ENCODE results near the gene DGKI.

The DGKI gene

DNA sequence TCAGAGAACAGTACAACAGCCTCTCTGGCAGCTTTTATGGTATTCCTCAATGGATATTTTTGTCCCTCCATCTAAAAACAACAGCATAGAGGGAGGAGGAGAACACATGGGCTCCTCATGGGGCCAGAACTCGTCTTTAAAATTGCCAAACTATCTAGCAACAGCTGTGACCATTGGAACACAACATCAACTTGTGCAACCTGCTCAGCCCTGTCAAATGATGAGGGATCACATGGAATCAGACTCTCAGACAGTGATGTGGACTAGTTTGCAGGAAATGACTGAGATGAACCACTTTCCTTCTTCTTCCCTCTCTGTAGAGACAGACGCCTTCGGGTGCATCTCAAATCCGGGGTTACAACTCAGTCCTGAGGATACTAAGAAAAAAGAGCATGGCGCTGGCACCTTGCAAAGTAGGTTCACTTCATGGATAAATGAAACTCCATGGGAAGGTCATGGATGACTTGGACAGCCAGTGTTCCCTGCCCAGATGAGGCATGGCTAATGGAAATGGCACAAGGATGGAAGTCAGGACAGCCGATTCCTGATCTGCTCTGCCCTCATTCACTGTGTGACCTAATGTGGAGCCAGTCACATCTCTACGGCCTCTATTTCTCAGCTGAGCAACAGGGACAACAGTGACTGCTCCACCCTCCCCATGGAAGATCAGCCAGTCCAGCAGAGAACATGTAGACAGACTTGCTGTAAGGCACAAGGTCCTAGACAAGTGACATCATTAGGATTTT, 24.6 kb upstream of the DGKI start:
- DNase-seq: no peak

DNA sequence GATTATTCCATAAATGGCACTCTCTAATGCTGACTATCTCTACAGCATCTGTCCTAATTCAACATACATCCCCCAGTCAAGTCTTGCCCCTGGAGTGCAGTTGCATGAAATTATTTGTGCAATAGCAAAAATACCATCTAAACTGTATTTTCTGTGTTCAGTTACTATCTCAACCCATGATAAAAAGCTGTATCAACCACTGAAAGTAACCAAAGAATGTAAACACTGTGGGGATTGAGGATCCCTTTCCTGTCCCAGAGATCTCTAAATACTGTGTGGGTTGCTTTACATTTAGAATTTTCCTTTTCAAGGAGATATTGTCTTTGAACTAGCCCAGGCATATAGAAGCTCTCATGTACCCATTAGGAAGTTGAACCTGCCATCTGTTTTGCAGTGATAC, 23.9 kb upstream of the DGKI start:
- no peak for DNase-seq

DNA sequence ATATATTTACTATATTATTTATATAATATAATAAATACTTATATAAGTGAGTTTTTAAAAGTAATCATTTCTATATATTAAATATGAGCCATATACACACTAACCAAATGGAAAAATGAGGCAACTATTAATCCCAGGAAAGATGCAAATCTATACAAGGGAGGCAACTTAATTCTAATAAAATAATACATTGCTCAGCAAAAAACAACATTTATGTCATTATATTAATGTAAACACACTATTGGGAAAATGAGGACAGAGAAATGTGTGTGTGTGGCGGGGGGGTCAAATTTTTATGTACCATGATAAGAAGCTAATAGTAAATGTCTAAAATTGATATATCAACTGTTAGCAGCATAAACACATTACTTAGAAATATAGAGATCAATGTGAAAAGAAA, 23.3 kb upstream of the DGKI start:
- DNase-seq: no peak

DNA sequence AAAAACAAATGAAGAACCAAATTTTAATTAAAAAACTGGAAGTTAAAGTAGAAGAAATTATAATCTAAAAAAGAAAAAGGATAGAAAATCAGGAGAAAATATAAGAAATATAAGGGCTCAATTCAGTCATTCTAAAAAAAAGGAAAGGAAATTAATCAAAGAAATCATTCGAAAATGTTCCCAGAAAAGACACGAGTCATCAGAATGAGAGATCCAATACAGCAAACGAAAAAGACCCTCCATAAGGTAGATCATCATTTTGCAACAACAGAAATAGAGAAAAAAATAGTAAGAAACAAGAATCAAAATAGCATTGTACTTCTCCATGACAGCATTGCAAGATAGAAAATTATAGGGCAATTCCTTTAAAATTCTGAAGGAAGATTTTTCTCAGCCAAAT, 22.5 kb upstream of the DGKI start:
- DNase-seq: no peak

DNA sequence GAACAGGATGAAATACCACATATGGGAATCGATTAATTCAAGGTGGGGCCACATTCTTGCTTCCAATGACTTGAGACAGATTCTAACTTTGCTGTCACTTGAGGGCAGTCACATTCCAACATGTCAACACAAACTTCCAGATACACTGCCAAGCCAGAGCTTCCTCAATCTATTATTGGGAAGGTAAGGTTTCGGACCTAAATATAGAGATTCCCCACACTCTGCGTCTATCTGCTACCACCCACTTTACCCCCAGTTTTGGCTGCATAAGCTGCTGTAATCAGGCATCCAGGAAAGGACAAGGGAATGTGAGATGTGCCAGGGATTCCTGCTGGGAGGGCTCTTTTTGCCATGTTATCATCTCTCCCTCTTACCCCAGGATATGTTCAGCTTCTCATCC, 20.5 kb upstream of the DGKI start:
- no peak for DNase-seq

DNA sequence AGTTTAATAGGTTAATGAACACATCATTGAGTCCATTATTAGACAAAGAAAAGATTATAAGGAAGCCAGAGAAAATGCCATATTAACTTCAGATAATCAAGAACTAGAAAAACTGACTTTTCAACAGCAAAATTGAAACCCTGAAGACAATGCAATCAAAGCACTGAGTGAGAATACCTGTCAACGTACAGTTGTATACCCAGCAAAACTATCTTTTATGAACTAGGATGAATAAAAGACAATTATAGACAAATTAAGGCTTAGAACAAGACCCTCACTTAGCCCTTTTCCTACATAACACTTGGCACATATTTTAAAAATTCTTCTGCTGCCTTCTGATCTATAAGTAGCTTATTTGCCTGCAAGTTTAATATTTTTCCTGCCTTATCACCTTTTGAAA, 19.0 kb upstream of the DGKI start:
- DNase-seq: no peak

DNA sequence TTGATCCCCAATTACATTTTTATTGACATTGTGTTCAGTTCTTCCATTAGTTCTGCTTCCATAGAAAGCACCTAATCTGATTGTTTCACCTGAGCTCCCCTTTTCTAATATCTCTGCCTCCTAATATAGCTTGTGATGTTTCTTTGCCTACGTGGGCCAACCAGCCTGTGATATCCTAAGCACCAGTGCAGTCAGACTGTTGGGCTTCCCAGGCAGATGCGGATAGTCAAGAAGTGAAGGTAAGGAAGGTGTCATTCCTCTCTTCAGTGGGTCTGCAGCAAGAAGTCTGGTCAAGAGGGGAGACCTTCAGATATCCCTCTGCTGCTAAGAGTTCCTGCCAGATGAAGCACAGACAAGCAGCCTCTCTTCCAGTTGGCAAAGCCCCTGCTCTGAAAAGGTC, 16.2 kb upstream of the DGKI start:
- DNase-seq: no peak

DNA sequence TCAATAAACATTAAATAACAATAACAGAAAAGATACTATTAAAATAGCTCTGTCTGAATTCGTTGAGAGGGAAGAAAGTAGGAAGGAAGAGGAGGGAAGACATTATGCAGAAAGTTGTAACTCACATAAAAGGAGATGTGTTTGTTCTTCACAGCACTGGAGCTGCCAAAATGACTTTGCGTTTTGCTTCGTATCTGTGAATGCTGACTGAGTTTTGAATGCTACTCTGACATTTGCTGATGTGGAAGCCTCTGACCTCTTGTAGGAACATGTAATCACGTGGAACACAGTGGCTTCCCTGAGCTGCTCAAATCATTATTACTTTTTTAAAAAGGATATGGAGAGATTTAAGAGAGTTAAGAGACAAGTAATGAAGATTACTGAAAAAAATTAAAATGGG, 15.6 kb upstream of the DGKI start:
- no peak for DNase-seq

DNA sequence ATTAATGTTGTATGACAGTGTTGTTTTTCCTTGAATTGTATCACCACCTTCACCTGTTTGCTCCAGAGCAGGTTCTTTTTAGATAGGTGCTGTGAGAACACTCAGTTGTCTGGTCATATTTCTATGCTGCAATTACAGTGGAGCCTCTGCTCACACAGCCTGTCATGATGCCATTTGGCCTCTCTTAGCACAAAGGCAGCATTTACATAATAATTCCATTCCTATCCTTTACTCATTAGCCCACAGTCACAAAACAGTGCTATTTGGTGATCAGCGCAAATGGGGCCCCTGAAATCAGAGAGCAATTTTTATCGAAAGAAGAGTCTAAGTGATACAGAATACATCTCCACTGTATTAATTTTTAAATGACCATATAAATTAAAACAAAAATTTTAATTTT, 13.8 kb upstream of the DGKI start:
- DNase-seq: no peak

DNA sequence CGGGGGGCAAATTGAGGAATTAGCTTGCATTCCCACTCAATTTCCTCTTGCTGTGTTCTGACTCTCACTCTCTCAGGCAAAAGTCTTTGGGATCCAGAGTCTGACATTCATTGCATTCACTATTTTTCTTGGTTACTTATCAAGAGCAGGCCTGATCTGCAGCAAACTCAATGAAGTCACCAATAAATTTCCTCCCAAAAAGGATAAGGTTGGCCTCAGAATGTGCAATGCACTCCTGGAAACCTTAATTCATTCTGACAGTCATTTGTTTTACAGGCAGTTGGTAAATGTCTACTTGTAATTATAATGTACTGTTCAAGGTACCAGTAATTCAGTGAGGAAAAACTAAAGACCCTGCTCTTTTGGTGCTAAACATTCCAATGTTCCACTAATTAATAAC, 6.3 kb upstream of the DGKI start:
- no peak for DNase-seq

DNA sequence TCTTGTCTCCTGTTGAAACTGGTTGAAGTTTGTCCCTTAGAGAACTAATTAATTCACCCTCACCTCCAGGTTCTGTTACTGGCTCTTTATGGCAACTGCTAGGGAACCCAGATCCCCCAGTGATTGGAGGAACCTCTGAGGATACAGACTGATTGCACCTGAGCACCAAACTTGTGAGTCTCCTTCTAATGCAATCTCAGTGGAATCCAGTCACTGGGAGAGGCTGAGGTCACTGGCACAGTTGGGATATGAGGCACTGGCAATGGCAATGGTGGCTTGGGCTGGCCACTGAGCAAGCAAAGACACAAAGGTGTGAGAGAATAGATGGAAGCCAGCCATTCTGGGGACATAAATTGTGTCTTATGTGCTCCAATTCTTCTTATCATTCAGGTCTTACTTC, 5.3 kb upstream of the DGKI start:
- no peak for DNase-seq

DNA sequence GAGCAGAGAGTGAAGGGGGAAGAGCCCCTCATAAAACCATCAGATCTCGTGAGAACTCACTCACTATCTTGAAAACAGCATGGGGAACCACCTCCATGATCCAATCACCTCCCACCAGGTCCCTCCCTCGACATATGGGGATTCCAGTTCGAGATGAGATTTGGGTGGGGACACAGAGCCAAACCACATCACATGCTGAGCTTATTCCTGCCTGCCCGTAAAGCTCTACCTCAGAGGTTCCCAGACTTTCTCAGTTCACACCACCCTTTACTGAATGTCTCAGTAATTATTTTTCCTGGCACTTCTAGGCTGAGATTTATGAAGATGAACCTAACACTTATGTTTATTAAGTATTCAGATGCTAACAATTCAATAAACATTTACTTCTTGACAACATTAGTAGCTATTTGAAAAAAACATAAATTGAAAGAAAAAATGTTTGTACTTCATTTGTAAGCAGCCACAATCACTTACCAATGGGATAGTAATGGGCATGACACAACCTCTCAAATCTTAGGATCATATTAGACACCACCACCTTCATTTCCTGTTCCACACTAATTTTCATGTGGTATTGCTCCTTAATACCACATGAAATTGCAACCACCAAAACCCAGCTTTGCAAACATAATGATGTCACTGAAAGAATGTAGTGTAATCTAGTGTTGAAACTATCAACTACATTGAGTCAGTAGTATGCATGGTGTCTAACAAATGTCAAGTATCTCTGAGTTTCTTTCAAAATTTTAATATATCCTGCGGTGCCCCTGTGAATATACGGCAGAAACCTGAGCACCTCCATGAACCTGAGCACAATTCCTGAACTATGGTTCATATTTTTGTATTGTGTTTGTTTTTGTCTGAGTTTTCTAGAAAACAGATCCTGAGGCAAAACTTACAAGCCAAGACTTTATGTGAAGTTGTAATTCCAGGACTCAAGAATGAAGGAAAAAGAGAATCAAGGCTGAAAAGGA, 4.5 kb upstream of the DGKI start:
- no peak for DNase-seq

DNA sequence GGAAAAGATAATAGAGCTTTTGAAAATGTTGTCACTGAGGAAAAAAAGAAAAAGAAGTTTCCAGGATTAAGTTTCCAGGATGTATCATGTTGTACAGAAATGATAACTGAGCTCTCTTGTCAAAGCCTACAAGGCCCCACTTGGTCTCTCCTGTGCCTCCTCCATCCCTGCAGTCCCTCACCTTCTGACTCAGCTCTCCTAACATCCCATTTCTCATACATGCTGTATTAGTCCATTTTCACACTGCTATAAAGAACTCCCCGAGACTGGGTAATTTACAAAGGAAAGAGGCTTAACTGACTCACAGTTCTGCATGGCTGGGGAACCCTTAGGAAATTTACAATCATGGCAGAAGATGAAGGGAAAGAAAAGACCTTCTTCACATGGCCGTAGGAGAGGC, 3.8 kb upstream of the DGKI start:
- no peak for DNase-seq

DNA sequence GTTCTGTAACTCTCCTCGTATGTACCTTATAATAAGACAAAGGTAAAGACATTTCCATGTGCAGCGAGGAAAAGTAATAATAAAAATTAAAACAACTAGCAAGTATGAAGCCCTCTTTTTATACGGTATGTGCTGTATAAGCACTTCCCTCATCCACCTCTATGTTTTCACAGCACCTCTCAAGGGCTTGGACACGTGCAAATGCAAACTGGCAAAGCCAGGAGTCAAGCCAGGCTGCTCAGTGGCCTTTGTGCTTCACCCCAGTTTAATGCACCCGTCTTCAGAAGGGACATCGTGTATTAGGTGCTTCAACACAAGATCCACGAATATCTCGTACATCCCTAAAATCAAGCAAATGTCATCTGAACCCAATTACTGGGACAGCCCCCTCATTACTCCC, 1.3 kb upstream of the DGKI start:
- DNase-seq: no peak

DNA sequence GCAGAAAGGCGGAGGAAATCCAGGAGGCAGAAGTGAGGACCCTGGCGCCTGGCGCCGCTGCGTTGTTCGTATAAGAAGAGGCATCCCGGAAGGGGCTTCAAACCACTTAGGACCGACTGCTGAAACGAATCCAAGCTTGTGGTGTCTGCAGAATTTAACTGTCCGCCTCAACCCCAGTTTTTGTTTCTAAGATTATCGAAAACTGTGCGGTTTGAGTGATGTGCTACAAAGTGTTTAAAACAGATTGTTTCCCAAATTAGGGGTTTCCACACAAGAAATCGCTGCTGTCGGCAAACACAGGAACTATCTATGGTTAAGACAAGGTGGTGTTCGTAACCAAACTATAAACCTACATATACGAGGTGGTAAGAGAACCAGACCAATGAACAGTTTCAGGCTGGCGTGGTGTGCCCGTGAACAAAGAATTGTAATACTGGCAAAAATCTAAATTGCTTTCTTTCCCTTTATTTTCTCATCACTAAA, 835 bp upstream of the DGKI start:
- DNase-seq: no peak

DNA sequence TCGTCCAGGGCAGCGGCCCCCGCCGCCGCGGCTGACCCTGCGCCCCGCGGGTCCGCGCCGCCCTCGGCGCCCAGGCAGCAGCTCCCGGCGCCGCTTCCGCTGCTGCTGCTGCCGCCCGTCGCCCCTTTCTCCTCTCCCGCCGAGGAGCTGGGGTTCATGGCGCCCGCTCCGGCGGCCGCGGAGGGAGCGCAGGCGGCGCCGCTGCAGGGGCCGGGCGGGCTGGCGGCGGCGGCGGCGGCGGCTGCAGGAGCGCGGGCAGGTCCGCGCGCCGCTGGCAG, 286 bp downstream of the DGKI start:
- DNase-seq: no peak

DNA sequence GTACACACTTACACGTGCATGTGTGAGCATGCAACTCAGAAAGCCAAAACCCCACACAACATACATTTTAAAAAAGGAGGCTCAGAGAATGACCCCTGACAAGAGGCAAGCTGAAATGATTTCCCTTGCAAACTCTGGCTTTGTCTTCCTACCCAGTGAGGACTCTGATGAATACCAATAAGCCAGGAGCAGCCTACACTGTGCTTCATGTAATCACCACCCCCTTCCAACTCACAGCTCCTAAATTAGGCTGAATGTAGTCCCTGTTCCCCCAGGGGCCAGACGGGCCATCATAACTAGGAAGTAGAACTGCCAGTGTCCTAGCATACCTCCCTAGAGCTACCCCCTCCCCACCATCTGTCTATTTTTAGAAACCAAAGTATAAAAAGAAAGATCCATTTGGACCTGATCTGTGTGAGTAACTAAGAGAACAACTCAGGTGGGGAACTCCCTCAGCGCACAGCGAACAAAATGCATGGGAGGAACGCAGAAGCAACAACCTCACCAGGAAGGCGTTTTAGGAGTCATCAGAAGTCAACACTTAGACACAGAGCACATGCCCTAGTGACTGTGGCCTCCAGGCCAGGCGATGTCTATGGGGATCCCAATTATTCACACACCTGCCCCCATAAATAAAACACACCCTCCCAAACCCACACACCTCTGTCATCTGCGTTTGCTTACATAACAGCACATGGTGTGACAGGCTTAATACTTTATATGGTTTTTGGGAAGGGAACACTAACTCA, 1.9 kb downstream of the DGKI start:
- DNase-seq: no peak

DNA sequence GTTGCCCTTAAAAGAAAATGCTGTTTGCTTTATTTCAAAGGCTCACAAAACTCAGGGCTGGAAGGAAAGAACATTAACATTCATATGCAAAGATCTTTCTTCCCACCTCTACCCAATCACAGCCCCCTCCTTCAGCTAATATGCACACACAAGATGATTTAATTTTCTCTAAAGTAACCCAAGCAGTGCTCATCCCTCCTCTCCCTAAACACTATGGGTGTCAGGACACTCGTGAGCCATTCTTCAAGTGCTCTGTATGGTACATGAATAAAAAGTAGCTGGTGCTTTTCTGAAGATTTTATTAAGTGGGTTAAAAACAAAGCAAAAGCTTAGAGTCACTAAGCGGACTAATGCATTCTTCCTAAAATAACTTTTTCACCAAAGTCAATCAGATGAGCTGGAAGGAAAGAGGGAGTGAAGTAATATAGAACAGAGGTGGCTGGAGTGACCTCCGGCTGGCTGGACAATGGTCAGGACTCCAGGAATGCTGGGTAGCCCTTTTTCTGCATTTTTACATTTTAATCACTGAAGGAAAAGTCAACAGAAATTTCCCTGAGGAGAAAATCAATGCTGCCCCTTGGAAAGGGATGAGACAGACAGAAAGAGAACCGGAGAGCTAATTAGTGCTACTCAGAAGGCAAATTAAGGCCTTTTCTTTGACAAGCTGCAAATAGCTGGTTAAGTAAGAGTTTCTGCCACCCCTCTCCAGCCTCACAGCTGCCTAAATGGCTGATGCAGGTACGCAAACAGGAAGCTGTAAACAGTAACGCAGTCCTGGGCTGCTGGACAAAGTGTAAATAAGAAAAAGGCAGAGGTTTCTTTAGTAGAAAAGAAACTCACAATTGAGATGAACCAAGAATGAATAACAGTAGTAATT, 6.6 kb downstream of the DGKI start:
- DNase-seq: no peak

DNA sequence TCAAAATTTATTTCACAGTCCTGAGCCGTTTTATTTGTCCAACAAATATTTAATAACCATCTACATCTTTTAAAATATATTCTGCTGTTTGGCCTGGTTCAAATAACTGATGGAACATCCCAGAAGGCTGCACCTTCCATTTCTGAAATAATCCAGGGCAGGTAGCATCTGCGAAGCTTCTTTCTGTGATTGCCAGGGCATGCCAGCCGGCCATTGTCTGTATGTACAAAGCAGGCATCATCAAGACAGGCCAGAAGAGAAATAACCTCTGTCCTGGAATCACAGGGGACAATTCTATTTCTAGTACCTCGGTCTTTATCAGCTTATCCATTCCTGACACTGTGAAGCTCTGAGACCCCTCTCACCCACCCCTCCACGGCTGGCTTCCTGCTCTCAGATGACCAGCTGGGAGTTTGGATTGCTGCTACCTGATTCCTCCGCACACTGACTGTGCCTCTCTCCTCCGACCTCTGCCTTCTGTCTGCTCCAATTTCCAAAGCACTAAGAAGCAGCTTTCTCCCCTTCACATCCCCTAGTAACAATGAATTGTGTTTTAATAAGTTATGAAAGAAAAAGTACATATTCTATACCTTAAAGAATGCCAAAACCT, 8.0 kb downstream of the DGKI start:
- no peak for DNase-seq

DNA sequence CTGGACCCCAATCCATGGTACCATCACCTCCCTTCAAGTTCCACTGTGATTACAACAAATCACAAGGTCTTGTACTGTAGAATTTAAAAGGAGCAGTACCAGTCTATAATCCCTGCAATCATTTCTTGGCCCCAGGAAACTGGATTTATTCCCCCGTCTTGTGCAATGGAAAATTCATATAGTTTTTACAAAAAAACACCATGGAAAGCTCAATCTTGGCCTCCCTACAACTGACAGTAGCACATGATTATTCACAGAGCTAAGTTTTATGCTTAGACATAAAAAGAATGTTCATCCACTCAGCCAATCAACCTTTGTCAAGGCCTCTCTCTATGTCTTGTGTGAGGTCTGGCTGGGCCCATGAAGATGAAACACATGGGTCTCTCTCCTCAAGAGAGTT, 10.2 kb downstream of the DGKI start:
- DNase-seq: no peak

DNA sequence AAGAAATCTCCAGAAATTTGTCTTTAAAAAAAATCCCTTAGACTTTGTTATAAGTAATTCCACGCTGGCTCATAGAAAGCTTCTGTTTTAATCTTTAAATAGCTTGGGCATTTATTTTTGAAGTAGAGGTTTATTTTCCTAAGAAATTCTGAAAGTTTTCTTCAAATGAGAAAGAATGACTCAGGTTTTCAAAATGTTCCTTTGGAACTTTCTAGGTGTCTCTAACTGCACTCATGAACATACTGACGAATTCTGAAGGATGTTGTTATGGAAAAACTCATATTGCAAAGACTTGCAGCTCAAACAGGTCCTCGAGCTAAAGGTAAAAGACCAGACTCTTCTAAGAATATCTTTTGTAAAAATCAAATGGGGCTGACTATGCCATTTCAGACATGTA, 10.7 kb downstream of the DGKI start:
- DNase-seq: no peak

DNA sequence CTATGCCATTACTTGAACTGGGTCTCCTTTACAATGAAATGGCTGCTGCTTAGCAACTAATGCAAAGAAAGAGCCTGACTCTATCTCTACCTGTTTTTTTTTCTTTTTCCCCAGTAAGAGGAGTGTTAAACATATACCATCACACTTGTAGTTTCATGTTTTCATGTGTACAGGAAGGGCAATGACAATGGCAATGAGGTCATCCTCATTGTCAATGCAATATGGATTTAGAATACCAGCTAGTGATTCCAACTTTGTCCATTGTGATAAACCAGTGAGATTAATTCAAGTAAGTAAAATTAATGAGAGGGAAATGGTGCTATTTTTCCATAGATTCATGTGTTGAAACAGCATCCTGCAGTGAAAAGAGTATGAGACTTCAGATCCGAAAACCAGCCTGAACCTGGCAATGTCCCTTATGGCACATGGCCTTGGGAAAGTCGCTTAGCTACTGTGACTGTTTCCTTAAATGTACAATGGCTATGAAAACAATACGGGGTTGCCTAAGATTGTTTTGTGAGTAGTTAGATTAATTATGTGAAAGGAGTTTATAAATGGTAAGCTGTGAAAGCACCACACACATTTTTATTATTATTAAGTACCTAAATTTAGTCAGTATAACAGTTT, 11.2 kb downstream of the DGKI start:
- no peak for DNase-seq

Data from CD4-positive, alpha-beta T cell treated with Interleukin-6 for 4 hours (primary cell).